Mammary epithelial cell (primary cell): Measurements from ENCODE around the gene CALM1.

Experiments
- EZH2 ChIP-seq: IDR thresholded peaks from 2 replicates; pipeline ENCODE4 v1.6.1; 2012; ENCODE audit warnings: low read length, inconsistent platforms, borderline replicate concordance
- TF ChIP-seq, protein P1 (sequence below), 2 donors: IDR thresholded peaks in 1 of 2; conservative IDR thresholded peaks in 1 of 2; 2 replicates each; pipeline ENCODE4 v1.5.1; 2011 to 2012; ENCODE audit warnings: inconsistent platforms in 2 of 2, low read length in 2 of 2, mild to moderate bottlenecking in 2 of 2, control low read depth in 1 of 2, low read depth in 1 of 2; ENCODE audit not compliant: insufficient read depth in 1 of 2; ENCODE audit errors: extremely low read depth in 1 of 2

- TF ChIP-seq, protein P1, sequence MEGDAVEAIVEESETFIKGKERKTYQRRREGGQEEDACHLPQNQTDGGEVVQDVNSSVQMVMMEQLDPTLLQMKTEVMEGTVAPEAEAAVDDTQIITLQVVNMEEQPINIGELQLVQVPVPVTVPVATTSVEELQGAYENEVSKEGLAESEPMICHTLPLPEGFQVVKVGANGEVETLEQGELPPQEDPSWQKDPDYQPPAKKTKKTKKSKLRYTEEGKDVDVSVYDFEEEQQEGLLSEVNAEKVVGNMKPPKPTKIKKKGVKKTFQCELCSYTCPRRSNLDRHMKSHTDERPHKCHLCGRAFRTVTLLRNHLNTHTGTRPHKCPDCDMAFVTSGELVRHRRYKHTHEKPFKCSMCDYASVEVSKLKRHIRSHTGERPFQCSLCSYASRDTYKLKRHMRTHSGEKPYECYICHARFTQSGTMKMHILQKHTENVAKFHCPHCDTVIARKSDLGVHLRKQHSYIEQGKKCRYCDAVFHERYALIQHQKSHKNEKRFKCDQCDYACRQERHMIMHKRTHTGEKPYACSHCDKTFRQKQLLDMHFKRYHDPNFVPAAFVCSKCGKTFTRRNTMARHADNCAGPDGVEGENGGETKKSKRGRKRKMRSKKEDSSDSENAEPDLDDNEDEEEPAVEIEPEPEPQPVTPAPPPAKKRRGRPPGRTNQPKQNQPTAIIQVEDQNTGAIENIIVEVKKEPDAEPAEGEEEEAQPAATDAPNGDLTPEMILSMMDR (conservative IDR thresholded peaks at IDR 0.05 in 1 of 2, IDR thresholded peaks at IDR 0.05 in 1 of 2; ENCODE audit: extremely low read depth in 1 of 2, insufficient read depth in 1 of 2, low read depth in 1 of 2, low read length in 2 of 2) = no peak
- no peak for TF ChIP-seq EZH2
These were observed 60.4 kb downstream of the CALM1 start for GRCh38 chr14:90457186-90457585.
